HG03196 (cell line): ENCODE measurements around the gene WWOX.

Experiments used
- ATAC-seq: cut with Tn5 transposase; IDR thresholded peaks from one replicate; pipeline ENCODE4 v1.9.1; 2021; ENCODE audit not compliant: unreplicated experiment

The WWOX gene

GRCh38 chr16:79171504-79171903 is 1072.0 kb downstream of the WWOX start:
- no peak for ATAC-seq

- no peak for ATAC-seq
These were observed 1072.7 kb downstream of the WWOX start for GRCh38 chr16:79171931-79172705.

- ATAC-seq = no peak
These were observed 1073.6 kb downstream of the WWOX start for GRCh38 chr16:79172976-79173500.

- no peak for ATAC-seq
These were observed 1074.5 kb downstream of the WWOX start for GRCh38 chr16:79173919-79174318.

GRCh38 chr16:79175286-79176057 is 1076.0 kb downstream of the WWOX start:
- ATAC-seq = no peak

- no peak for ATAC-seq
These were observed 1077.6 kb downstream of the WWOX start for GRCh38 chr16:79177018-79177417.

- ATAC-seq = no peak
These were observed 1082.0 kb downstream of the WWOX start for GRCh38 chr16:79181419-79181818.

- ATAC-seq = no peak
These were observed 1083.2 kb downstream of the WWOX start for GRCh38 chr16:79182616-79183015.

GRCh38 chr16:79183571-79183970 is 1084.1 kb downstream of the WWOX start:
- no peak for ATAC-seq

GRCh38 chr16:79184464-79185030 is 1085.1 kb downstream of the WWOX start:
- ATAC-seq = no peak

GRCh38 chr16:79185711-79186110 is 1086.3 kb downstream of the WWOX start:
- no peak for ATAC-seq

- no peak for ATAC-seq
These were observed 1086.7 kb downstream of the WWOX start for GRCh38 chr16:79186196-79186595.

GRCh38 chr16:79188115-79188738 is 1088.8 kb downstream of the WWOX start:
- no peak for ATAC-seq

GRCh38 chr16:79188739-79189122 is 1089.3 kb downstream of the WWOX start:
- no peak for ATAC-seq

- ATAC-seq = no peak
These were observed 1091.1 kb downstream of the WWOX start for GRCh38 chr16:79190542-79190941.

GRCh38 chr16:79191933-79192332 is 1092.5 kb downstream of the WWOX start:
- no peak for ATAC-seq

GRCh38 chr16:79192904-79193303 is 1093.5 kb downstream of the WWOX start:
- ATAC-seq = no peak

GRCh38 chr16:79194291-79194690 is 1094.8 kb downstream of the WWOX start:
- no peak for ATAC-seq

- no peak for ATAC-seq
These were observed 1096.5 kb downstream of the WWOX start for GRCh38 chr16:79195938-79196337.

- ATAC-seq = no peak
These were observed 1102.0 kb downstream of the WWOX start for GRCh38 chr16:79201436-79201835.

- no peak for ATAC-seq
These were observed 1103.5 kb downstream of the WWOX start for GRCh38 chr16:79202977-79203376.
